H1 (cell line): ENCODE results near the gene RMRP. TPM values are rescaled to one million over a fixed set of nuclear protein-coding genes. Genes with fewer than 3 reads are reported as not detected.

Experiments
- CTCF ChIA-PET: fragments of 300-600 bp; sonication (Branson Sonifier 250); formaldehyde crosslinking; loops from one replicate; lab custom pipeline; 2021; ENCODE audit not compliant: partially characterized antibody; lab: Charles Lee
- POLR2A ChIA-PET: fragments of 300-600 bp; sonication (Branson Sonifier 250); formaldehyde crosslinking; loops from one replicate; lab custom pipeline; 2021; ENCODE audit warnings: inconsistent platforms; ENCODE audit not compliant: partially characterized antibody; lab: Charles Lee
- DNase-seq, 2 experiments: peaks; one replicate each; pipeline versions ENCODE4 v3.0.0 to v3.0.0-alpha.2; 2010 to 2022; ENCODE audit warnings: low spot score in 2 of 2, low read depth in 1 of 2, mixed read lengths in 1 of 2
- FAIRE-seq: peaks from 2 replicates; lab custom pipeline; 2011; peaks lifted over from hg19 to GRCh38; lab: Jason Lieb, UNC
- H2AFZ ChIP-seq: 2 replicates; pipeline ENCODE4 v1.8.1; 2012; ENCODE audit warnings: low read length, inconsistent platforms
- H2AK5ac ChIP-seq: 2 replicates; pipeline ENCODE4 v1.6.1; 2013; ENCODE audit warnings: low read depth, low read length
- H2BK120ac ChIP-seq: replicated peaks from 2 replicates; pipeline ENCODE3; 2013; ENCODE audit warnings: low read depth, low read length, inconsistent platforms
- H2BK12ac ChIP-seq: 2 replicates; pipeline ENCODE4 v1.6.1; 2013; ENCODE audit warnings: low read depth, low read length
- H2BK15ac ChIP-seq: 2 replicates; pipeline ENCODE4 v1.6.1; 2013; ENCODE audit warnings: low read length
- H2BK20ac ChIP-seq: 2 replicates; pipeline ENCODE4 v1.6.1; 2013; ENCODE audit warnings: low read length
- H2BK5ac ChIP-seq: 2 replicates; pipeline ENCODE4 v1.6.1; 2013; ENCODE audit warnings: low read depth, low read length
- H3K14ac ChIP-seq: 2 replicates; pipeline ENCODE4 v1.6.1; 2013; ENCODE audit warnings: inconsistent platforms; ENCODE audit not compliant: insufficient read length
- H3K18ac ChIP-seq: 2 replicates; pipeline ENCODE4 v1.6.1; 2013; ENCODE audit warnings: low read length; ENCODE audit errors: extremely low read depth
- H3K23ac ChIP-seq: 2 replicates; pipeline ENCODE4 v1.6.1; 2013; ENCODE audit warnings: inconsistent platforms; ENCODE audit not compliant: insufficient read length
- H3K23me2 ChIP-seq: 2 replicates; pipeline ENCODE4 v1.6.1; 2013; ENCODE audit warnings: low read depth, low read length
- H3K27ac ChIP-seq: 2 replicates; pipeline ENCODE4 v1.6.1; 2011; ENCODE audit warnings: low read depth, low read length, inconsistent platforms
- H3K27me3 ChIP-seq, 4 experiments: replicated peaks in 1 of 4; 1 replicate in 1 of 4; 2 replicates in 3 of 4; pipeline versions ENCODE4 v1.6.1 to v1.8.1; 2011 to 2013; ENCODE audit warnings: low read length in 3 of 4, mild to moderate bottlenecking in 3 of 4, inconsistent platforms in 2 of 4, mixed read lengths in 2 of 4, moderate library complexity in 1 of 4; ENCODE audit not compliant: control insufficient read depth in 3 of 4, insufficient read depth in 3 of 4; ENCODE audit errors: extremely low read depth in 1 of 4
- H3K36me3 ChIP-seq, 4 experiments: 2 replicates each; pipeline versions ENCODE4 v1.6.1 to v1.8.1; 2011 to 2013; ENCODE audit warnings: mild to moderate bottlenecking in 4 of 4, low read length in 3 of 4, moderate library complexity in 2 of 4, control low read depth in 1 of 4, inconsistent platforms in 1 of 4; ENCODE audit not compliant: insufficient read depth in 4 of 4, control insufficient read depth in 2 of 4
- H3K4ac ChIP-seq: replicated peaks from 2 replicates; pipeline ENCODE3; 2013; ENCODE audit warnings: low read length, low read depth, mixed read lengths, inconsistent platforms; ENCODE audit not compliant: insufficient read length
- H3K4me1 ChIP-seq, 4 experiments: replicated peaks in 1 of 4; 1 replicate in 1 of 4; 2 replicates in 3 of 4; pipeline versions ENCODE4 v1.6.1 to v1.8.1; 2011 to 2013; ENCODE audit warnings: low read length in 3 of 4, inconsistent platforms in 2 of 4, mixed read lengths in 1 of 4; ENCODE audit not compliant: insufficient read depth in 4 of 4, control insufficient read depth in 3 of 4
- H3K4me2 ChIP-seq, 2 experiments: 2 replicates each; pipeline versions ENCODE4 v1.6.1 to v1.8.1; 2011 to 2013; ENCODE audit warnings: low read depth in 2 of 2, low read length in 2 of 2, control low read depth in 1 of 2, inconsistent platforms in 1 of 2, mild to moderate bottlenecking in 1 of 2; ENCODE audit not compliant: insufficient read depth in 1 of 2
- H3K4me3 ChIP-seq, 4 experiments: fragments of 200-600, 300-600 bp in 1 of 4; sonication (generic), shearing (Covaris generic), sonication (Bioruptor Twin) in 1 of 4; 2 replicates each; pipeline versions ENCODE4 v1.5.1 to v1.8.1; 2011 to 2016; ENCODE audit warnings: low read length in 4 of 4, low read depth in 3 of 4, control low read depth in 2 of 4, inconsistent platforms in 2 of 4, mild to moderate bottlenecking in 2 of 4, mixed read lengths in 1 of 4, moderate library complexity in 1 of 4; ENCODE audit not compliant: insufficient read depth in 2 of 4; ENCODE audit errors: extremely low read depth in 1 of 4
- H3K56ac ChIP-seq: replicated peaks from 2 replicates; pipeline ENCODE3; 2013; ENCODE audit warnings: low read depth, mild to moderate bottlenecking, mixed read lengths, low read length, inconsistent platforms; ENCODE audit not compliant: insufficient read length
- H3K79me1 ChIP-seq: 2 replicates; pipeline ENCODE4 v1.6.1; 2013; ENCODE audit warnings: low read depth, low read length, control low read depth
- H3K79me2 ChIP-seq, 2 experiments: 2 replicates each; pipeline versions ENCODE4 v1.6.1 to v1.8.1; 2012 to 2013; ENCODE audit warnings: low read length in 2 of 2, mild to moderate bottlenecking in 2 of 2, inconsistent platforms in 1 of 2; ENCODE audit not compliant: insufficient read depth in 2 of 2, control insufficient read depth in 1 of 2
- H3K9ac ChIP-seq, 4 experiments: replicated peaks in 1 of 4; 1 replicate in 1 of 4; 2 replicates in 3 of 4; pipeline versions ENCODE4 v1.6.1 to v1.8.1; 2011 to 2013; ENCODE audit warnings: low read depth in 3 of 4, low read length in 3 of 4, control low read depth in 2 of 4, mild to moderate bottlenecking in 2 of 4, moderate library complexity in 2 of 4, inconsistent platforms in 1 of 4; ENCODE audit errors: extremely low read depth in 1 of 4
- H3K9me3 ChIP-seq, 2 experiments: 2 replicates each; pipeline versions ENCODE4 v1.6.1 to v1.8.1; 2012 to 2013; ENCODE audit warnings: mild to moderate bottlenecking in 2 of 2, moderate library complexity in 2 of 2, control low read depth in 1 of 2, inconsistent platforms in 1 of 2, low read depth in 1 of 2, low read length in 1 of 2, mixed read lengths in 1 of 2; ENCODE audit not compliant: insufficient read depth in 2 of 2
- H4K20me1 ChIP-seq, 2 experiments: replicated peaks in 1 of 2; 2 replicates each; pipeline versions ENCODE3 to v1.8.1; 2011 to 2013; ENCODE audit warnings: inconsistent platforms in 2 of 2, low read length in 2 of 2, mild to moderate bottlenecking in 1 of 2; ENCODE audit not compliant: insufficient read depth in 2 of 2, control insufficient read depth in 1 of 2
- H4K5ac ChIP-seq: 2 replicates; pipeline ENCODE4 v1.6.1; 2013; ENCODE audit warnings: low read length, low read depth, mixed read lengths, inconsistent platforms; ENCODE audit not compliant: insufficient read length
- H4K8ac ChIP-seq: 2 replicates; pipeline ENCODE4 v1.8.0; 2013; ENCODE audit warnings: mild to moderate bottlenecking, moderate library complexity, low read length, inconsistent platforms; ENCODE audit not compliant: insufficient read depth; ENCODE audit errors: extremely low read depth
- H4K91ac ChIP-seq: replicated peaks from 2 replicates; pipeline ENCODE3; 2013; ENCODE audit warnings: low read length, mixed read lengths, inconsistent platforms; ENCODE audit not compliant: insufficient read length
- CHD2 ChIP-seq: IDR thresholded peaks from 2 replicates; pipeline ENCODE4 v1.6.1; 2012; ENCODE audit warnings: low read length, improper control_type of control experiment
- GABPA ChIP-seq: IDR thresholded peaks from 2 replicates; pipeline ENCODE4 v1.6.1; 2011; ENCODE audit warnings: mild to moderate bottlenecking, low read length, moderate library complexity, borderline replicate concordance; ENCODE audit not compliant: insufficient read depth
- GTF2F1 ChIP-seq: IDR thresholded peaks from 2 replicates; pipeline ENCODE4 v1.6.1; 2012; ENCODE audit warnings: low read depth, low read length, improper control_type of control experiment, borderline replicate concordance
- HDAC6 ChIP-seq: IDR thresholded peaks from one replicate; pipeline ENCODE4 v1.7.1; 2012; ENCODE audit warnings: low read depth, mild to moderate bottlenecking, inconsistent platforms, low read length, moderate library complexity
- KDM5A ChIP-seq: fragments of 200-600 bp; IDR thresholded peaks from 2 replicates; pipeline ENCODE4 v1.7.1; 2012; ENCODE audit warnings: mild to moderate bottlenecking, low read length, inconsistent platforms, mixed read lengths
- POLR2A ChIP-seq, 2 experiments: IDR thresholded peaks; 1 replicate in 1 of 2; 2 replicates in 1 of 2; pipeline ENCODE4 v1.6.1; 2011; ENCODE audit warnings: low read depth in 2 of 2, low read length in 2 of 2, mild to moderate bottlenecking in 2 of 2; ENCODE audit errors: control extremely low read depth in 1 of 2
- SP2 ChIP-seq: IDR thresholded peaks from 2 replicates; pipeline ENCODE4 v1.6.1; 2012; ENCODE audit warnings: mild to moderate bottlenecking, low read length, inconsistent platforms
- SP4 ChIP-seq: IDR thresholded peaks from 2 replicates; pipeline ENCODE4 v1.6.1; 2012; ENCODE audit warnings: low read length, inconsistent platforms
- TEAD4 ChIP-seq: IDR thresholded peaks from 2 replicates; pipeline ENCODE4 v1.6.1; 2012; ENCODE audit warnings: low read depth, low read length, inconsistent platforms, mixed read lengths
- YY1 ChIP-seq: IDR thresholded peaks from 2 replicates; pipeline ENCODE4 v1.6.1; 2011; ENCODE audit warnings: low read depth, mild to moderate bottlenecking, low read length
- WGBS, 2 experiments: shearing (Covaris generic) in 1 of 2; methylation state at CpG; one replicate each; pipeline versions ENCODE4 v1.1.6 to v1.1.7; 2013 to 2015; ENCODE audit warnings: low lambda C conversion rate in 2 of 2, mixed read lengths in 2 of 2, inconsistent platforms in 1 of 2, low coverage in 1 of 2, missing lambda C conversion rate in 1 of 2; ENCODE audit not compliant: insufficient replicate concordance in 2 of 2, insufficient coverage in 1 of 2, insufficient read length in 1 of 2; ENCODE audit errors: extremely low coverage in 1 of 2, missing lambda C conversion rate in 1 of 2; 5-methylcytosine and 5-hydroxymethylcytosine counted together
- polyA plus RNA-seq, 7 experiments: library from polyadenylated mRNA; depleted of rRNA in 3 of 7; stranded (reverse) in 5 of 7; unstranded in 2 of 7; fragments of >200 nt in 5 of 7; fragments of 200-250 nt in 2 of 7; gene quantifications; 1 replicate in 5 of 7; 2 replicates in 1 of 7; 4 replicates in 1 of 7; pipeline versions ENCODE4 v1.2.1 to v1.2.3, GENCODE V29; 2011 to 2013; ENCODE audit warnings: missing spikeins in 2 of 7, mixed read lengths in 2 of 7
- total RNA-seq: library from RNA; stranded (reverse); fragmentation: NEBNext Ultra II Directional; extraction: Animal tissue kit (Norgen Biotek cat#: 25700); gene quantifications from 2 replicates; pipeline ENCODE4 v1.2.1, GENCODE V29; 2021
- TF ChIP-seq, protein P1 (sequence below): IDR thresholded peaks from 2 replicates; pipeline ENCODE4 v1.6.1; 2011; ENCODE audit warnings: low read length, improper control_type of control experiment
- TF ChIP-seq, protein P2 (sequence below): IDR thresholded peaks from 2 replicates; pipeline ENCODE4 v1.6.1; 2012; ENCODE audit warnings: inconsistent platforms

The RMRP gene
- total and polyA plus RNA-seq, 2 of the 8 experiments (the other 6 are each of a cell fraction or from before 2014, with no cell fraction given): 169 to 14,987 TPM

DNA sequence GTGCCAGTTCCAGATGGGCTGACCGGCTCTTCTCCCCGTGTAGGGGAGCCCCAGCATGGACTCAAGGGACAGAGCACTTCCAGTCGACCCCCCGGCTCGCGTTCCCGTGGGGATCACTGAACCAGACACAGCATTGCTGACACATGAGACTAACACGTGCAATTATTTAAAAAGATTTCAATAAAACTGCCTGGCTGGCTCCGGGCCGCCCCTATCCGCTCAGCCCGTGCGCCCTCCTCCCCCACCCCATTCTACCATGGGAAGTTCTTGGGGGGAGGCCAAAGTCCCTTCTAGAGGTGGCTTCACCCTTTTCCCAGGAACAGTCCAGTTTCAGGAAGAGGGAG is 48.0 kb downstream of the RMRP start:
- Histone ChIP-seq H4K8ac (no peak overlapping the region), H3K36me3 (peaks cover 3 to 12% (median 9%) of the 10 kb centered on the region in 4 experiments; a peak in 5 of 8 replicates), H2BK5ac (no peak overlapping the region), H3K4me2 (no peak overlapping the region), H3K9ac (no peak overlapping the region), H3K23me2 (peaks cover 6% of the 10 kb centered on the region), H2BK12ac (no peak overlapping the region), H2AK5ac (no peak overlapping the region), H3K79me2 (peaks cover 0 to 2% of the 10 kb centered on the region in 2 experiments; a peak in 1 of 4 replicates), H3K27me3 (no peaks in the 10 kb centered on the region), H2AFZ (no peak overlapping the region), H3K18ac (no peak overlapping the region), H3K4me3 (no peak overlapping the region), H2BK15ac (no peak overlapping the region), H3K27ac (no peak overlapping the region), H4K5ac (no peak overlapping the region), H3K79me1 (no peaks in the 10 kb centered on the region), H3K23ac (no peak overlapping the region), H3K14ac (no peak overlapping the region), H3K4me1 (peaks cover 0 to 3% (median under 1%) of the 10 kb centered on the region in 4 experiments; a peak in 3 of 7 replicates), H2BK20ac (no peak overlapping the region), H3K56ac (no peak overlapping the region), H4K20me1 (peaks cover 0 to 15% of the 10 kb centered on the region in 2 experiments), H3K4ac (no peak overlapping the region), H3K9me3 (no peaks in the 10 kb centered on the region), H2BK120ac (no peak overlapping the region), H4K91ac (no peak overlapping the region)
- no peak for TF ChIP-seq TEAD4
- no peak for TF ChIP-seq CHD2
- TF ChIP-seq, protein P1, sequence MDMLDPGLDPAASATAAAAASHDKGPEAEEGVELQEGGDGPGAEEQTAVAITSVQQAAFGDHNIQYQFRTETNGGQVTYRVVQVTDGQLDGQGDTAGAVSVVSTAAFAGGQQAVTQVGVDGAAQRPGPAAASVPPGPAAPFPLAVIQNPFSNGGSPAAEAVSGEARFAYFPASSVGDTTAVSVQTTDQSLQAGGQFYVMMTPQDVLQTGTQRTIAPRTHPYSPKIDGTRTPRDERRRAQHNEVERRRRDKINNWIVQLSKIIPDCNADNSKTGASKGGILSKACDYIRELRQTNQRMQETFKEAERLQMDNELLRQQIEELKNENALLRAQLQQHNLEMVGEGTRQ: no peak
- TF ChIP-seq, protein P2, sequence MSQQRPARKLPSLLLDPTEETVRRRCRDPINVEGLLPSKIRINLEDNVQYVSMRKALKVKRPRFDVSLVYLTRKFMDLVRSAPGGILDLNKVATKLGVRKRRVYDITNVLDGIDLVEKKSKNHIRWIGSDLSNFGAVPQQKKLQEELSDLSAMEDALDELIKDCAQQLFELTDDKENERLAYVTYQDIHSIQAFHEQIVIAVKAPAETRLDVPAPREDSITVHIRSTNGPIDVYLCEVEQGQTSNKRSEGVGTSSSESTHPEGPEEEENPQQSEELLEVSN: no peak
- TF ChIP-seq GABPA: no peak
- no peak for TF ChIP-seq KDM5A
- TF ChIP-seq GTF2F1: no peak
- no peak for TF ChIP-seq HDAC6
- no peak for TF ChIP-seq SP2
- TF ChIP-seq POLR2A (IDR thresholded peaks at IDR 0.05; ENCODE audit: control extremely low read depth in 1 of 2, low read depth in 2 of 2, low read length in 2 of 2): no peak
- no peak for TF ChIP-seq SP4
- no peak for TF ChIP-seq YY1
- FAIRE-seq: no peak
- CTCF ChIA-PET: interaction anchor here (1.5 to 6.1 kb wide), 7 partner anchors 10 to 147 kb away, joined by 3 to 47 read pairs (median 6); partner anchors contain the start of genes CCDC107 and RMRP
- no peak for DNase-seq
- 81% methylated on average over 12 of the region's 13 CpGs; no CpG with 5 or more reads in 1 of the 2 experiments for WGBS, 2 experiments
- POLR2A ChIA-PET: no interaction called here
